ENCODE measurements around the gene CNKSR2. TPM values are rescaled to one million over a fixed set of nuclear protein-coding genes. Genes with fewer than 3 reads are reported as not detected.

The CNKSR2 gene
- not detected for total RNA-seq (2021; ENCODE audit: unreplicated experiment)
- polyA plus RNA-seq (2012), result not detected in 2 replicates
- percentile 5 among the genes with signal in this experiment for Bru-seq, nascent RNA
- percentile 4 among the genes with signal in this experiment for BruChase-seq, experiment 1, labeled RNA remaining after a 6-hour chase
- percentile 2 among the genes with signal in this experiment for BruChase-seq, experiment 2, labeled RNA remaining after a 2-hour chase
- long read RNA-seq, result 0 reads

DNA sequence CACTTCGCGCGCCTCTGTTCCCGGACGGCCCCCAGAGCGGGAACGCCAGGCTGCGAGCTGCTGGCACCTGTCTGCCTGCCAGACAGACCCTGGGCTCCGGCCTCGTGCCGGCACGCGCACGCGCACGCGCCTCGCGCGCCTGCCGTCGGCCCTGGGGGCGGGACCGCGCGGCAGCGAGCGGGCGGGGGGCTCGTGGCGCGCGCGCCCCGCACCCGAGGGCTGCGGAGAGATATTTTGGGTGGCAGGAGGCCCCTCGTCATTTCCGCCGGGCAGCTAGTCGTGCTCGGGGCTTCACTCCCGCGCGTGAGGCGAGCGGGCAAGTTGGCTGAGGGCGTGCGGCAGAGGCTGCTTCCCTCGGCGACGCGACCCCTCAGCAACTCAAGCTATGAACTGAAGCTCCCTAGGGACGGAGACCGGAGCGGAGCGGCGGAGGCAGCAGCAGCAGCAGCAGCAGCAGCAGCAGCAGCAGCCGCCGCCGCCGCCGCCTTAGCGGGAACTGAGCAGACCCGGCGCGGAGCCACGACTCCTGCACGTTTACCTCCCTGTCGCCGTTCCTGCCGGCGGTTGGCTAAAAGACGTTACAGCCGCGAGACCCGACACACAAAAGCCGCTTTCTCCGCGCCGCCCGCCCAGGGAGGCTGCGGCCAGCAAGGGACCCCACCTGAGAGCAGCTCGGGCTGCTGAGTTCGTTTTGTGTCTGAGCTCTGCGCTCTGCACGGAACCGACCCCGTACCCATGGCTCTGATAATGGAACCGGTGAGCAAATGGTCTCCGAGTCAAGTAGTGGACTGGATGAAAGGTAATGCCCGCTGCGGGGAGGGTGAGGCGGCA, at the start of gene CNKSR2:
CNKSR2 (plus strand) TSS at position 256 of the 831 bp plus-strand sequence; CDS start at position 736, 480 bp downstream.
- no TSS peak for BruUV-seq (replicated peaks)
- ChIA-PET RAD21 (ENCODE audit: low non-redundant PET in 1 of 2, low total read pairs in 2 of 2, uncharacterized antibody in 2 of 2, unreplicated experiment in 2 of 2) (no interaction called here), POLR2A (no interaction called here), CTCF (no interaction called here)
- no peak for DNase-seq (ENCODE audit: low read depth, low spot score)
- H3K36me3 ChIP-seq (ENCODE audit: control insufficient read depth in 1 of 2, insufficient read depth in 2 of 2, low read length in 2 of 2), result no peaks in the 10 kb centered on the region; a peak in 1 of 4 replicates
- no peaks in the 10 kb centered on the region for H4K20me1 ChIP-seq (ENCODE audit: insufficient read depth)
- no peaks in the 10 kb centered on the region for H3K4me1 ChIP-seq (ENCODE audit: control insufficient read depth in 1 of 2, insufficient read depth in 2 of 2, low read length in 2 of 2)
- H3K4me3 ChIP-seq (replicated peaks in 1 of 2; ENCODE audit: low read depth in 1 of 2, low read length in 2 of 2), result no peak within 1 kb of the TSS
- intact Hi-C loops (cut with micrococcal nuclease), result no loop called here
- no peak within 1 kb of the TSS for H3K4me2 ChIP-seq (ENCODE audit: low read length)
- no peak within 1 kb of the TSS for H3K27ac ChIP-seq (ENCODE audit: low read depth, low read length)
- H3K79me2 ChIP-seq (ENCODE audit: insufficient read depth, low read length), result no peaks in the 10 kb centered on the region
- no peak for ATAC-seq
- TF ChIP-seq, protein P1, sequence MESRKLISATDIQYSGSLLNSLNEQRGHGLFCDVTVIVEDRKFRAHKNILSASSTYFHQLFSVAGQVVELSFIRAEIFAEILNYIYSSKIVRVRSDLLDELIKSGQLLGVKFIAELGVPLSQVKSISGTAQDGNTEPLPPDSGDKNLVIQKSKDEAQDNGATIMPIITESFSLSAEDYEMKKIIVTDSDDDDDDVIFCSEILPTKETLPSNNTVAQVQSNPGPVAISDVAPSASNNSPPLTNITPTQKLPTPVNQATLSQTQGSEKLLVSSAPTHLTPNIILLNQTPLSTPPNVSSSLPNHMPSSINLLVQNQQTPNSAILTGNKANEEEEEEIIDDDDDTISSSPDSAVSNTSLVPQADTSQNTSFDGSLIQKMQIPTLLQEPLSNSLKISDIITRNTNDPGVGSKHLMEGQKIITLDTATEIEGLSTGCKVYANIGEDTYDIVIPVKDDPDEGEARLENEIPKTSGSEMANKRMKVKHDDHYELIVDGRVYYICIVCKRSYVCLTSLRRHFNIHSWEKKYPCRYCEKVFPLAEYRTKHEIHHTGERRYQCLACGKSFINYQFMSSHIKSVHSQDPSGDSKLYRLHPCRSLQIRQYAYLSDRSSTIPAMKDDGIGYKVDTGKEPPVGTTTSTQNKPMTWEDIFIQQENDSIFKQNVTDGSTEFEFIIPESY (IDR thresholded peaks at IDR 0.05; ENCODE audit: extremely low read depth, insufficient replicate concordance, low read length), result no peak
- no peak for TF ChIP-seq REST (IDR thresholded peaks at IDR 0.05; ENCODE audit: low read depth)
- TF ChIP-seq ATF3 (IDR thresholded peaks at IDR 0.05), result no peak
- TF ChIP-seq ZNF274 (IDR thresholded peaks at IDR 0.05; ENCODE audit: low read depth, low read length), result no peak
- no peak for TF ChIP-seq MAX (IDR thresholded peaks at IDR 0.05)
- no peak for TF ChIP-seq CEBPB (IDR thresholded peaks at IDR 0.05; ENCODE audit: low read depth)
- TF ChIP-seq RAD21 (IDR thresholded peaks at IDR 0.05; ENCODE audit: low read depth), result no peak
- TF ChIP-seq SP1 (IDR thresholded peaks at IDR 0.05; ENCODE audit: low read depth), result no peak
- TF ChIP-seq ZFX (IDR thresholded peaks at IDR 0.05), result no peak
- TF ChIP-seq CBX3 (IDR thresholded peaks at IDR 0.05; ENCODE audit: low read depth), result no peak
- no peak for TF ChIP-seq TCF7L2 (IDR thresholded peaks at IDR 0.05; ENCODE audit: borderline replicate concordance, extremely low read depth, insufficient read depth, insufficient read length)
- TF ChIP-seq FOSL1 (IDR thresholded peaks at IDR 0.05; ENCODE audit: low read depth), result no peak
- no peak for TF ChIP-seq EGR1 (IDR thresholded peaks at IDR 0.05; ENCODE audit: low read depth)
- no peak for TF ChIP-seq SRF (IDR thresholded peaks at IDR 0.05; ENCODE audit: low read depth)
- no peak for TF ChIP-seq JUND (IDR thresholded peaks at IDR 0.05)
- TF ChIP-seq, protein P2, sequence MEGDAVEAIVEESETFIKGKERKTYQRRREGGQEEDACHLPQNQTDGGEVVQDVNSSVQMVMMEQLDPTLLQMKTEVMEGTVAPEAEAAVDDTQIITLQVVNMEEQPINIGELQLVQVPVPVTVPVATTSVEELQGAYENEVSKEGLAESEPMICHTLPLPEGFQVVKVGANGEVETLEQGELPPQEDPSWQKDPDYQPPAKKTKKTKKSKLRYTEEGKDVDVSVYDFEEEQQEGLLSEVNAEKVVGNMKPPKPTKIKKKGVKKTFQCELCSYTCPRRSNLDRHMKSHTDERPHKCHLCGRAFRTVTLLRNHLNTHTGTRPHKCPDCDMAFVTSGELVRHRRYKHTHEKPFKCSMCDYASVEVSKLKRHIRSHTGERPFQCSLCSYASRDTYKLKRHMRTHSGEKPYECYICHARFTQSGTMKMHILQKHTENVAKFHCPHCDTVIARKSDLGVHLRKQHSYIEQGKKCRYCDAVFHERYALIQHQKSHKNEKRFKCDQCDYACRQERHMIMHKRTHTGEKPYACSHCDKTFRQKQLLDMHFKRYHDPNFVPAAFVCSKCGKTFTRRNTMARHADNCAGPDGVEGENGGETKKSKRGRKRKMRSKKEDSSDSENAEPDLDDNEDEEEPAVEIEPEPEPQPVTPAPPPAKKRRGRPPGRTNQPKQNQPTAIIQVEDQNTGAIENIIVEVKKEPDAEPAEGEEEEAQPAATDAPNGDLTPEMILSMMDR (IDR thresholded peaks at IDR 0.05 in 2 of 3, conservative IDR thresholded peaks at IDR 0.05 in 1 of 3; ENCODE audit: borderline replicate concordance in 1 of 3, insufficient read depth in 1 of 3, low read depth in 2 of 3, low read length in 2 of 3), result no peak
- TF ChIP-seq EZH2 (IDR thresholded peaks at IDR 0.05), result no peak
- no peak for TF ChIP-seq SIN3A (IDR thresholded peaks at IDR 0.05; ENCODE audit: low read depth)
- no peak for TF ChIP-seq POLR2A (IDR thresholded peaks at IDR 0.05; ENCODE audit: borderline replicate concordance, extremely low read depth, insufficient read depth, insufficient read length)
- TF ChIP-seq EZH2phosphoT487 (IDR thresholded peaks at IDR 0.05; ENCODE audit: borderline replicate concordance), result no peak
- H2AFZ ChIP-seq (ENCODE audit: low read depth, low read length, poor library complexity, severe bottlenecking), result no peak within 1 kb of the TSS
- H3K9me3 ChIP-seq (ENCODE audit: control insufficient read depth in 1 of 2, insufficient read depth in 1 of 2, low read depth in 1 of 2, low read length in 2 of 2), result no peaks in the 10 kb centered on the region
- no peaks in the 10 kb centered on the region for H3K9me2 ChIP-seq (ENCODE audit: insufficient read depth)
- no peaks in the 10 kb centered on the region for H3K27me3 ChIP-seq (ENCODE audit: insufficient read depth, low read length)
- H3K9ac ChIP-seq (ENCODE audit: low read length), result no peak within 1 kb of the TSS

Measured in HCT116 (cell line).